Fibroblast of mammary gland (primary cell): ENCODE results near the gene HSPA12B.

ENCODE experiments used
- DNase-seq: peaks from one replicate; pipeline ENCODE4 v3.0.0-alpha.2; 2010; ENCODE audit warnings: low read depth
- H3K4me3 ChIP-seq: 2 replicates; pipeline ENCODE4 v1.5.1; 2011; ENCODE audit warnings: low read depth, mild to moderate bottlenecking, low read length, moderate library complexity; ENCODE audit not compliant: control insufficient read depth
- CTCF ChIP-seq: conservative IDR thresholded peaks from 2 replicates; pipeline ENCODE4 v1.5.1; 2011; ENCODE audit warnings: low read depth, low read length, inconsistent platforms; ENCODE audit not compliant: control insufficient read depth, insufficient read depth

The HSPA12B gene

GRCh38 chr20:3751675-3752385 is 19.3 kb downstream of the HSPA12B start:
- TF ChIP-seq CTCF: no peak
- DNase-seq: no peak
- no peak overlapping the region for H3K4me3 ChIP-seq

GRCh38 chr20:3752386-3752759 is 19.9 kb downstream of the HSPA12B start:
- no peak overlapping the region for H3K4me3 ChIP-seq
- no peak for TF ChIP-seq CTCF
- DNase-seq: no peak

- no peak overlapping the region for H3K4me3 ChIP-seq
- TF ChIP-seq CTCF: peak; percentile 94
- DNase-seq: peak; percentile 82
Observed at GRCh38 chr20:3753098-3753497, 20.6 kb downstream of the HSPA12B start.

GRCh38 chr20:3753501-3754275 is 21.2 kb downstream of the HSPA12B start:
- H3K4me3 ChIP-seq: no peak overlapping the region
- TF ChIP-seq CTCF: no peak
- no peak for DNase-seq

GRCh38 chr20:3754276-3754630 is 21.8 kb downstream of the HSPA12B start:
- no peak overlapping the region for H3K4me3 ChIP-seq
- no peak for TF ChIP-seq CTCF
- no peak for DNase-seq

GRCh38 chr20:3755269-3755668 is 22.8 kb downstream of the HSPA12B start:
- no peak for DNase-seq
- H3K4me3 ChIP-seq: no peak overlapping the region
- no peak for TF ChIP-seq CTCF
